Retinal pigment epithelial cell (primary cell): Measurements from ENCODE around the gene GPD1L.

Experiments
- DNase-seq: peaks from one replicate; pipeline ENCODE4 v3.0.0-alpha.2; 2010; ENCODE audit warnings: low read depth
- H3K4me3 ChIP-seq: 2 replicates; pipeline ENCODE4 v1.5.1; 2011; ENCODE audit warnings: mild to moderate bottlenecking, low read length, control low read depth, moderate library complexity
- CTCF ChIP-seq: conservative IDR thresholded peaks from 2 replicates; pipeline ENCODE4 v1.5.1; 2011; ENCODE audit warnings: low read depth, low read length, control low read depth, inconsistent platforms

Gene GPD1L

GRCh38 chr3:32136703-32137102 lies 30.3 kb downstream of the GPD1L start:
- TF ChIP-seq CTCF, result no peak
- no peak for DNase-seq
- H3K4me3 ChIP-seq, result no peak overlapping the region

- H3K4me3 ChIP-seq, result no peak overlapping the region
- no peak for DNase-seq
- TF ChIP-seq CTCF, result no peak
Measured at GRCh38 chr3:32137870-32138269, 31.4 kb downstream of the GPD1L start.

GRCh38 chr3:32138545-32139104 lies 32.2 kb downstream of the GPD1L start:
- no peak for TF ChIP-seq CTCF
- no peak for DNase-seq

GRCh38 chr3:32140943-32141342 lies 34.5 kb downstream of the GPD1L start:
- no peak for DNase-seq
- no peak for TF ChIP-seq CTCF
- H3K4me3 ChIP-seq, result no peak overlapping the region

More at GRCh38 chr3:32138545-32139104, 32.2 kb downstream of the GPD1L start:
- no peak overlapping the region for H3K4me3 ChIP-seq

GRCh38 chr3:32143849-32144757 lies 37.7 kb downstream of the GPD1L start:
- H3K4me3 ChIP-seq, result no peak overlapping the region
- TF ChIP-seq CTCF, result peak; percentile 76
- DNase-seq, result peak; percentile 98

- no peak for TF ChIP-seq CTCF
- no peak overlapping the region for H3K4me3 ChIP-seq
- DNase-seq, result no peak
Measured at GRCh38 chr3:32146746-32147211, 40.4 kb downstream of the GPD1L start.
